Activated naive CD4-positive, alpha-beta T cell treated with anti-CD3 and anti-CD28 coated beads, Interleukin-2, amount 10 ng/mL, durations not matched to agents 5 hours and 36 hours (primary cell): Measurements from ENCODE around the gene AGR3. TPM values are rescaled to one million over a fixed set of nuclear protein-coding genes. Genes with fewer than 3 reads are reported as not detected.

Source experiments
- total RNA-seq, 2 experiments: library from RNA; stranded (reverse); gene quantifications; one replicate each; pipeline ENCODE4 v1.2.3, GENCODE V29; 2021

Gene AGR3
- not detected for total RNA-seq

GRCh38 chr7:16881844-16882243 is at the start of gene AGR3:
AGR3 (minus strand) TSS chr7:16881983; CDS start chr7:16878618, 3,365 bp downstream.

Other genes with a start within 250 kb of the AGR3 start
- gene ANKMY2, start 236.2 kb downstream of the AGR3 start, total RNA-seq = 1 to 10 TPM; 8.9 to 9.6 TPM
- 10 to 100 TPM; 47.8 to 48.1 TPM for gene BZW2, start 235.8 kb downstream of the AGR3 start, total RNA-seq
- under 1 TPM; 0.13 to 0.36 TPM for gene TSPAN13, start 128.2 kb downstream of the AGR3 start, total RNA-seq
- not detected for gene AGR2, start 77.0 kb downstream of the AGR3 start, total RNA-seq